Measurements from ENCODE around the gene PSMA3. TPM values are rescaled to one million over a fixed set of nuclear protein-coding genes. Genes with fewer than 3 reads are reported as not detected.

The PSMA3 gene
- total and polyA plus RNA-seq, 9 of the 15 experiments (the other 6 are each of a cell fraction or from before 2014, with no cell fraction given): 129 to 786 (median 319) TPM

DNA sequence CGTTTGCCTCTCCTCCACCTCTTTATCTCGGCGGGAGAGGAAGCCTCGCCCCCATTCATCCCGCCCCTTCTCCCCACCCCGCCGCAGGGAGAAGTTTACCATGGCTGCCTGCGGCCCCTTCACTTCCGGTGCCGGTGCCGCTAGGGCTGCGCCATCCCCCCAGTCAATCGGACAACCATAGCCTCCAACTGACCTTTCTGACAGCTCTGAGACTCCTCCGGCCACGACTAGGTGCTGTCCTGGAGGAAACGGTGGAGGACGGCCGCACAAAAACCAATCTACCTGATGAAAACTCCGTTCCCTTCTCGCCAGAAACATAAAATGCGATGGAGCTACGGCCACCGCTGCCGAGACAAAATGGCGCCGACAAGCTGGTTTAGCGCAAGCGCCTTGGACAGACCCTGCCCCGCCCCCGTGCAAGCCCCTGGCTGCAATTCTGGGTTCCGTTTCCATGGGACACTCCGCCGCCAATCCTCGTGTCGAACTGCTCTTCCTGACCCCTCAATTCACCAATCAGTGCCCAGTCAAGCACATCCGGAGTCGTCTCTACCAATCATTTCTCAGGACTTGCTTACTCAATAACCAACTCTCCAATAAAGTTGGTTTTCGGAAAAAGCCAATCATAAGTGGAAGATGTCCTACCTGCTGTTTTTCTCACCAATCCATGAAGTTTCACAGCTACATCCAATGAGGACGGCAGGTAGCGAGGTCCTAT lies 53.3 kb downstream of the PSMA3 start (continued):
- TF ChIP-seq, protein P1, sequence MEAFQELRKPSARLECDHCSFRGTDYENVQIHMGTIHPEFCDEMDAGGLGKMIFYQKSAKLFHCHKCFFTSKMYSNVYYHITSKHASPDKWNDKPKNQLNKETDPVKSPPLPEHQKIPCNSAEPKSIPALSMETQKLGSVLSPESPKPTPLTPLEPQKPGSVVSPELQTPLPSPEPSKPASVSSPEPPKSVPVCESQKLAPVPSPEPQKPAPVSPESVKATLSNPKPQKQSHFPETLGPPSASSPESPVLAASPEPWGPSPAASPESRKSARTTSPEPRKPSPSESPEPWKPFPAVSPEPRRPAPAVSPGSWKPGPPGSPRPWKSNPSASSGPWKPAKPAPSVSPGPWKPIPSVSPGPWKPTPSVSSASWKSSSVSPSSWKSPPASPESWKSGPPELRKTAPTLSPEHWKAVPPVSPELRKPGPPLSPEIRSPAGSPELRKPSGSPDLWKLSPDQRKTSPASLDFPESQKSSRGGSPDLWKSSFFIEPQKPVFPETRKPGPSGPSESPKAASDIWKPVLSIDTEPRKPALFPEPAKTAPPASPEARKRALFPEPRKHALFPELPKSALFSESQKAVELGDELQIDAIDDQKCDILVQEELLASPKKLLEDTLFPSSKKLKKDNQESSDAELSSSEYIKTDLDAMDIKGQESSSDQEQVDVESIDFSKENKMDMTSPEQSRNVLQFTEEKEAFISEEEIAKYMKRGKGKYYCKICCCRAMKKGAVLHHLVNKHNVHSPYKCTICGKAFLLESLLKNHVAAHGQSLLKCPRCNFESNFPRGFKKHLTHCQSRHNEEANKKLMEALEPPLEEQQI (IDR thresholded peaks at IDR 0.05): no peak
- TF ChIP-seq NCOA2 (IDR thresholded peaks at IDR 0.05; ENCODE audit: partially characterized antibody in 2 of 2) (no peak), JUN (IDR thresholded peaks at IDR 0.05; ENCODE audit: borderline replicate concordance, low read depth, low read length) (0 out of 2 replicates have a peak, but pooled peaks have one; percentile 6), JUN (CRISPR knock-in tag; IDR thresholded peaks at IDR 0.05; ENCODE audit: borderline replicate concordance) (no peak), ZNF644 (tag; IDR thresholded peaks at IDR 0.05; ENCODE audit: low read depth) (peak; percentile 99), MEIS2 (IDR thresholded peaks at IDR 0.05; ENCODE audit: partially characterized antibody) (peak; percentile 22), RFX1 (IDR thresholded peaks at IDR 0.05) (peak; percentile 95), NR2C1 (IDR thresholded peaks at IDR 0.05) (peak; percentile 53; the same call in 1 of the 2 replicates), NR2C1 (tag; IDR thresholded peaks at IDR 0.05) (peak; percentile 68; the same call in 1 of the 2 replicates), FOXK2 (conservative IDR thresholded peaks at IDR 0.05 in 1 of 2, IDR thresholded peaks at IDR 0.05 in 1 of 2; ENCODE audit: low read depth in 2 of 2) (peak; percentile 32 to 54; a peak in 2 of 4 replicates), RFX5 (IDR thresholded peaks at IDR 0.05; ENCODE audit: low read depth, low read length) (no peak), NR4A1 (CRISPR knock-in tag; IDR thresholded peaks at IDR 0.05) (no peak), NR4A1 (tag; IDR thresholded peaks at IDR 0.05) (peak; percentile 96), ELF2 (CRISPR knock-in tag; IDR thresholded peaks at IDR 0.05) (no peak), ZNF76 (CRISPR knock-in tag; IDR thresholded peaks at IDR 0.05; ENCODE audit: borderline replicate concordance) (peak; percentile 84; the same call in 1 of the 2 replicates), NFATC3 (IDR thresholded peaks at IDR 0.05) (no peak), IFI16 (CRISPR knock-in tag; IDR thresholded peaks at IDR 0.05) (peak; percentile 71; the same call in 1 of the 2 replicates), IRF2 (CRISPR knock-in tag; IDR thresholded peaks at IDR 0.05) (no peak), CCAR2 (IDR thresholded peaks at IDR 0.05; ENCODE audit: low read depth, low read length) (no peak), ZBTB7A (IDR thresholded peaks at IDR 0.05; ENCODE audit: borderline replicate concordance, control insufficient read depth, low read depth, low read length) (peak; percentile 44; the same call in 1 of the 2 replicates), U2AF1 (optimal IDR thresholded peaks at IDR 0.05; ENCODE audit: low read depth, low read length) (no peak), NCOA1 (IDR thresholded peaks at IDR 0.05; ENCODE audit: low read depth) (peak; percentile 44; the same call in 1 of the 2 replicates), MYNN (IDR thresholded peaks at IDR 0.05) (no peak), MYNN (CRISPR knock-in tag; IDR thresholded peaks at IDR 0.05) (no peak), HIVEP1 (CRISPR knock-in tag; IDR thresholded peaks at IDR 0.05) (peak; percentile 94)
- TF ChIP-seq, protein P2, sequence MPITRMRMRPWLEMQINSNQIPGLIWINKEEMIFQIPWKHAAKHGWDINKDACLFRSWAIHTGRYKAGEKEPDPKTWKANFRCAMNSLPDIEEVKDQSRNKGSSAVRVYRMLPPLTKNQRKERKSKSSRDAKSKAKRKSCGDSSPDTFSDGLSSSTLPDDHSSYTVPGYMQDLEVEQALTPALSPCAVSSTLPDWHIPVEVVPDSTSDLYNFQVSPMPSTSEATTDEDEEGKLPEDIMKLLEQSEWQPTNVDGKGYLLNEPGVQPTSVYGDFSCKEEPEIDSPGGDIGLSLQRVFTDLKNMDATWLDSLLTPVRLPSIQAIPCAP (CRISPR knock-in tag; IDR thresholded peaks at IDR 0.05; ENCODE audit: borderline replicate concordance): no peak
- TF ChIP-seq, protein P3, sequence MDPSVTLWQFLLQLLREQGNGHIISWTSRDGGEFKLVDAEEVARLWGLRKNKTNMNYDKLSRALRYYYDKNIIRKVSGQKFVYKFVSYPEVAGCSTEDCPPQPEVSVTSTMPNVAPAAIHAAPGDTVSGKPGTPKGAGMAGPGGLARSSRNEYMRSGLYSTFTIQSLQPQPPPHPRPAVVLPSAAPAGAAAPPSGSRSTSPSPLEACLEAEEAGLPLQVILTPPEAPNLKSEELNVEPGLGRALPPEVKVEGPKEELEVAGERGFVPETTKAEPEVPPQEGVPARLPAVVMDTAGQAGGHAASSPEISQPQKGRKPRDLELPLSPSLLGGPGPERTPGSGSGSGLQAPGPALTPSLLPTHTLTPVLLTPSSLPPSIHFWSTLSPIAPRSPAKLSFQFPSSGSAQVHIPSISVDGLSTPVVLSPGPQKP (CRISPR knock-in tag; IDR thresholded peaks at IDR 0.05): no peak

Data from K562 (cell line).